GM12875 (cell line): Measurements from ENCODE around the gene CNN3.

Experiments
- H3K4me3 ChIP-seq: one replicate; pipeline ENCODE4 v1.5.1; 2011; ENCODE audit warnings: low read depth, low read length, control low read depth
- TF ChIP-seq, protein P1 (sequence below): IDR thresholded peaks from 2 replicates; pipeline ENCODE4 v1.5.1; 2011; ENCODE audit warnings: low read depth, mild to moderate bottlenecking, control low read depth, inconsistent platforms, low read length, moderate library complexity, borderline replicate concordance; ENCODE audit not compliant: insufficient read depth

Gene CNN3

DNA sequence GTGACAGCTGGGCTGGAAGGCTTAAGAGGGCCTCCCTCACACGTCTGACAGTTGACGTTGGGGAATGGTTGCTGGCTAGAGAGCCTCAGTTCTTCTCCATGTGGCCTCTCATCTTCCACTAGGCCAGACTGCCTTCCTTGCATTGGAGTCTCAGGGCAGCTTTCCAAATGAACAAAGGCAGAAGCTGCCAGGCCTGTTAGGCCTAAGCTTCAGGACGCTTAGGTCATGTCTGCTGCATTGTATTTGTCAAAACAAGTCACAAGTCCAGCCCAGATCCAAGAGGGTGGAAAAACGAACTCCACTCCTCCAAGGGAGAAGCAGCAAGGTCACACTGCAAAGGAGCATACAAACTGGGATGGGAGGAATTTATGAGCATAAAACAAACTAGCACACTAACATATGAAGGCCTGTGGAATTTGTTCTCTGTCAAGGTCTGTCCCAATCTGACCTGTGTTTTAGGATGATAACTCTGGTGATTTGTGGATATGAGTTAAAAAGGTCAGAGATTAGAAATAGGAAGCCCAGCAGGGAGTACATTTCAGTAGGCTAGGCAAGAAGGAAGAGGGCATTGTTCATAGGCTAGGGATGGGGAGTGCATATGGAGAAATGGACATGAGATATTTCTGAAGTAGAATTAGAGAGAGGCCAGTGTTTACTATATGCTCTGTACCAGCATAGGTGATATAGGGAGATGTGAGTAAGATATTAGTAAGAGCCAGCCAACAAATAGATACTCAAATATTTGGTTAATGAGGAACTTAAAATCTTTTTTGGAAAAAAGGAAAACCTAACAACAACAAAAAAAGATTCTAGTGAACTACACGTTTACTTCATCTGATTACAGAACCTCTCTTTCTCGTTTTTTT lies 29.1 kb upstream of the CNN3 start:
- TF ChIP-seq, protein P1, sequence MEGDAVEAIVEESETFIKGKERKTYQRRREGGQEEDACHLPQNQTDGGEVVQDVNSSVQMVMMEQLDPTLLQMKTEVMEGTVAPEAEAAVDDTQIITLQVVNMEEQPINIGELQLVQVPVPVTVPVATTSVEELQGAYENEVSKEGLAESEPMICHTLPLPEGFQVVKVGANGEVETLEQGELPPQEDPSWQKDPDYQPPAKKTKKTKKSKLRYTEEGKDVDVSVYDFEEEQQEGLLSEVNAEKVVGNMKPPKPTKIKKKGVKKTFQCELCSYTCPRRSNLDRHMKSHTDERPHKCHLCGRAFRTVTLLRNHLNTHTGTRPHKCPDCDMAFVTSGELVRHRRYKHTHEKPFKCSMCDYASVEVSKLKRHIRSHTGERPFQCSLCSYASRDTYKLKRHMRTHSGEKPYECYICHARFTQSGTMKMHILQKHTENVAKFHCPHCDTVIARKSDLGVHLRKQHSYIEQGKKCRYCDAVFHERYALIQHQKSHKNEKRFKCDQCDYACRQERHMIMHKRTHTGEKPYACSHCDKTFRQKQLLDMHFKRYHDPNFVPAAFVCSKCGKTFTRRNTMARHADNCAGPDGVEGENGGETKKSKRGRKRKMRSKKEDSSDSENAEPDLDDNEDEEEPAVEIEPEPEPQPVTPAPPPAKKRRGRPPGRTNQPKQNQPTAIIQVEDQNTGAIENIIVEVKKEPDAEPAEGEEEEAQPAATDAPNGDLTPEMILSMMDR: no peak
- H3K4me3 ChIP-seq: no peak overlapping the region

DNA sequence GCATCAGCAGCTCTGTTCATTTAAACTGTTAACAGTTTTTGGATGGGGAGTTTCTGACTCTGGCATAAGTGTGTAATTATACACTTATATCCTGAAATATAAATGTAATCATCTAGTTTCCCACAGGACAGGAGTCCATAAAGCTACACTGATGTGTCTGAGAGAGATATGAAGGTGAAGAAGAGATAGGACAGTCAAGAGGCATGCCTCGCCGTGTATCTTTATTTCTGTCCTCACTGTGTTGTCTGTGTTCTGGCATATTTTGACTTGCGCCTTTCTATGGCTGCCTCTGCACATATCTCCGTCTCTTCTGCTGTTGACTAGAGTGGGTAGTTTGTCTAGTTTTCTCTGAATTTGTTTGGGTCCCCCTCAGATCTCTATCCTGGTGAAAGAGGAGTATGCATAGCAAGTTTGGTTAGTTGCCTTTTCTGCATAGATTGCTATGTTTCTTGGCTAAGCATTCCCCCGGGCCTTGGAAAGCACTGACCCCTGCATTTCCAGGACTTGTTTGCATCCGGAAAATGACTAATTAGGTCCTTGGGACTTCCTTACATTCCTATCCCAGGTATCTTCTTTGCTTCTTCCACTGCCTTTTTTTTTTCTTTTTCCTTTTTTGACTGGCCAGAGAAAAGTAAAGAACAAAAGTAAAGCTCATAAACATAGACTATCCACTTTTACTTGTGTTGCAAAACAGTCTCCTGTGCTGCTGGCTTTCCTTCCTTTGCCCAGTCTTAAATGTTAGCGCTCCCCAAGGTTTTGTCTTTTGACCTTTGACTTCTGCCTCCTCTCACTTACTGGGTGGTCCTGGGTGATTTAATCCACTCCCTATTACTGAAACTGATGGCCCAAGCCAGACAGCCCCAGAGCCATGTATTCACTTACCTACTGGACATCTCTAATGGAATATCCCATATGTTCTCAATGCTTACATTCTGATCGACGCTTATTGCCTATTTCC lies 27.6 kb upstream of the CNN3 start:
- TF ChIP-seq, protein P1: no peak
- no peak overlapping the region for H3K4me3 ChIP-seq

DNA sequence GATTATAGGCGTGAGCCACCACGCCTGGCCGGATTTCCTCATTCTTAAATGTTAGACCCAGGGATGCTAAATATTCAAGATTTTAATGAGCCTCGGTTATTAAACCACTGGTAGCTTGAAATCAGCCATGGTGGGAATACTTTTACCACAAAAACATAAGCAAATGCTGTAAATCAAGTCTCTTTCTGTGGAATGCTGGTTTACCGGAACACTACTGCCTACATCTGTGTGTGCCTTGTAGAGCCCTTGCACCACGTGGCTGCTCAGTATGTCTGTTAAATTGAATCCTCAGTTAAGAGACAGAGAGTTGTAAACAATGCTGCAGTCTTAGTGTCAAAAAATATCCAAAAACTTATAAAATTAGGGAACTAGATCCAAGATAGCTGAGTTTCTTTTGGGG lies 26.8 kb upstream of the CNN3 start:
- no peak overlapping the region for H3K4me3 ChIP-seq
- TF ChIP-seq, protein P1: no peak

DNA sequence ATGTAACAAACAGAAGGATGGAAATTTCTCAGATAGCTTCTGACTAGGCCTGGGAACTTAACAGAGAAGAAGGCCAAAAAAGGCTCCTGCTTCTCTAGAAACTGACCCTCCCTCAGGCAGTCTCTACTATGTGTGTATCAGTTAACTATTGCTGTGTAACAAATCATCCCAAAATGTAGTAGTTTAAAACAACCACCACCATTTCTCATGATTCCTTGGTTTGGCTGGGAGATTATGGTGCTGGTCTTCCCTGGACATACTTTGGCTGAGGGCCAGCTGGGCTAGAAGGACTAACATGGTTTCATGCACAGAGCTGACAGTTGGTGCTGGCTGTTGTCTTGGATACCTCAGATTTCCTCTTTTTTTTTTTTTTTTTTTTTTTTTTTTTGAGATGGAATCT lies 26.2 kb upstream of the CNN3 start:
- H3K4me3 ChIP-seq: no peak overlapping the region
- TF ChIP-seq, protein P1: no peak

DNA sequence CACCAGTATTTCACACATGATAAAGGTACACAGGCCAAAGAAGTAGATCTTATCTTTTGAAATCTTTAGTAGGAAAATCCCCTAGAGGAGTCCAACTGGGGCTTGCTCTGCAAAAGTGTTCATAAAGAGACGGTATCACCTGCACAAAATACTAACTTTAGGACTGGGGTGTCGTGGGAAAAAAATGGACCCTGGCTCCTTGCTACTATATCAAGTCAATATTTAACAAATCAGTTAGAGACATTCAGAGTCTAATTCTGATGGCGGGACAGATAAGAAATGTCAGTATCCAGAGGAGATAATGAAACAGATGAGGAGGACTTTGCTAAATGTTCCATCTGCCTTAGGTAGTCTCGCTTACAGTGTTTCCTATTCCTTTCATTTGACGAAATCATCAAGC lies 25.6 kb upstream of the CNN3 start:
- TF ChIP-seq, protein P1: no peak
- no peak overlapping the region for H3K4me3 ChIP-seq

DNA sequence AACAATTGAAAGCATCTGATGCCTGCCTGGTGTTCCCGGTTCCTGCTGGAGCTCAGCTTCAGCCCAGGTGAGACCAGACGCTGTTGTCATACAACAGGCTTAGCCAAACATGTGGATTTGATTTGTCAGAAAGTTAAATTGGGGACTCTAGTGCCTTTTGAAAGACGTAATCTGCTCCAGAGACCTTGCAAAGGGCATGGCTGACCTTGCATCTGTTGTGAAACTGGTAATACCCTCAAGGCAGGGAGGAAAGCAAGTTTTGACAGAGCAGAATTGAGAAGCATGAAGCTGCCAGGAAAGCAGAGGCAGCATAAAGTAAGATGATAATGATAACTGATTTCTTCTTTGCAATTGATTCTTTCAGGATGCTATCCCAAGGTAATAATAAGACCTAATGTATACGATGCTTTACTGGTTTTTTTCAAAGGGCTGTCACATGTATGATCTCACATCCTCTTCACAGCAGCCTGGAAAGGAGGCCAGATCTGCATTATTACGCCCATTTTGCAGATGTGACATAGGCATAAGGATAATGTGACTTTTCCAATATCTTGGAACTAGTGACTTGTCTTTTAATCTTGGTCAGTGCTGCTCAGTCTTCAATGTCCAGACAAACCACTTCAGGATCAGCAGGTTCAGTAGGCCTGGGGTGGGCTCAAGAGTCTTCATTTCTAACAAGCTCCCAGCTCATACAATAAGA lies 24.7 kb upstream of the CNN3 start:
- TF ChIP-seq, protein P1: no peak
- no peak overlapping the region for H3K4me3 ChIP-seq
